ENCODE data around the gene ACTC1. TPM values are rescaled to one million over a fixed set of nuclear protein-coding genes. Genes with fewer than 3 reads are reported as not detected.

The ACTC1 gene
- total RNA-seq, 4 donors from 2014 or later = 1.0 to 3.0 (median 2.4) TPM; not detected in 1

DNA sequence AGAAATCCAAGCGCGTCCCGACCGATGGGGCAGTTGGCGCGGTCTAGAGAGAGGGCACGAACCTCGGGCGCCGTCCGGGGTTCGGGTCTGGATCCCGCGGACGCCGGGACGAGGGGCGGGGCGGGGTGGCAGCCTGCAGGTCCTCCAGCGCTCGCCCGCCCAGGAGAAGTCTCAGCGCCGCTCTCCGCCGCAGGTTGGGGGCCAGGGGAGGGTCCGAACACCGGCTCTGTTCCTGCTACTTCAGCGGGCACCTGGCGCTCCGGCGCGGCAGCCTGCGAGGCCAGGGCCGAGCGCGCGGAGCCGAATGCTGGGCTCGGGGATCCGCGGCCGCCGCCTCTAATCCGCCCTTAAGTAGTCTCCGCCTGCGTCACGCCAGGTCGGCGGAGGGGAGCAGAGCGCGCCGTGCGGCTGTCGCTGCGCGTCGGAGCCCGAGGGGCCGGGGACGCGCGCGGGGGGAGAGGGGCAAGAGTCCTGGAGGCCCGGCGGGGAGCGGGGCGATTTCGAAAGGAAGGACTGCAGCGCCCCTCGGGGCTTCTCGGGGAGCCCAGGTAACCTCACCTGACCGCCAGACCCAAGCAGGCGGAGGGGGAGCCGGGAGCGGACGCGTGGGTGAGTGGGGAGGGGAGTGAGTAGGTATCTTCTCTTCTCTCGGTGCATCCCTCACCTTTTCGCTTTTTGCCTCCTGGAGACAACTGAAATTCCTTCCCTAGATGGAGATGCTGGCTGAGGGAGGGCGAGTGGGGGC lies 40.5 kb downstream of the ACTC1 start, which contains the start of gene GJD2:
TSS of gene GJD2 (minus strand) at position 325 of the 745 bp plus-strand sequence. CDS start 510 bp downstream, outside the sequence.
- DNase-seq = no peak
- no peak for TF ChIP-seq POLR2A (IDR thresholded peaks at IDR 0.05)
- TF ChIP-seq, protein P1, sequence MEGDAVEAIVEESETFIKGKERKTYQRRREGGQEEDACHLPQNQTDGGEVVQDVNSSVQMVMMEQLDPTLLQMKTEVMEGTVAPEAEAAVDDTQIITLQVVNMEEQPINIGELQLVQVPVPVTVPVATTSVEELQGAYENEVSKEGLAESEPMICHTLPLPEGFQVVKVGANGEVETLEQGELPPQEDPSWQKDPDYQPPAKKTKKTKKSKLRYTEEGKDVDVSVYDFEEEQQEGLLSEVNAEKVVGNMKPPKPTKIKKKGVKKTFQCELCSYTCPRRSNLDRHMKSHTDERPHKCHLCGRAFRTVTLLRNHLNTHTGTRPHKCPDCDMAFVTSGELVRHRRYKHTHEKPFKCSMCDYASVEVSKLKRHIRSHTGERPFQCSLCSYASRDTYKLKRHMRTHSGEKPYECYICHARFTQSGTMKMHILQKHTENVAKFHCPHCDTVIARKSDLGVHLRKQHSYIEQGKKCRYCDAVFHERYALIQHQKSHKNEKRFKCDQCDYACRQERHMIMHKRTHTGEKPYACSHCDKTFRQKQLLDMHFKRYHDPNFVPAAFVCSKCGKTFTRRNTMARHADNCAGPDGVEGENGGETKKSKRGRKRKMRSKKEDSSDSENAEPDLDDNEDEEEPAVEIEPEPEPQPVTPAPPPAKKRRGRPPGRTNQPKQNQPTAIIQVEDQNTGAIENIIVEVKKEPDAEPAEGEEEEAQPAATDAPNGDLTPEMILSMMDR (IDR thresholded peaks at IDR 0.05) = no peak
- intact Hi-C loops (cut with DNase I; ENCODE audit: low total_unique reads) = no loop called here
- H3K27ac ChIP-seq = no peak within 1 kb of the TSS
- H3K4me3 ChIP-seq = no peak within 1 kb of the TSS
- H3K27me3 ChIP-seq = peaks cover 7 to 16% of the 10 kb centered on the region in 2 donors
- H3K9me3 ChIP-seq = no peaks in the 10 kb centered on the region
- peaks cover 0 to 3% of the 10 kb centered on the region in 2 donors for H3K4me1 ChIP-seq
- no peaks in the 10 kb centered on the region for H3K36me3 ChIP-seq

DNA sequence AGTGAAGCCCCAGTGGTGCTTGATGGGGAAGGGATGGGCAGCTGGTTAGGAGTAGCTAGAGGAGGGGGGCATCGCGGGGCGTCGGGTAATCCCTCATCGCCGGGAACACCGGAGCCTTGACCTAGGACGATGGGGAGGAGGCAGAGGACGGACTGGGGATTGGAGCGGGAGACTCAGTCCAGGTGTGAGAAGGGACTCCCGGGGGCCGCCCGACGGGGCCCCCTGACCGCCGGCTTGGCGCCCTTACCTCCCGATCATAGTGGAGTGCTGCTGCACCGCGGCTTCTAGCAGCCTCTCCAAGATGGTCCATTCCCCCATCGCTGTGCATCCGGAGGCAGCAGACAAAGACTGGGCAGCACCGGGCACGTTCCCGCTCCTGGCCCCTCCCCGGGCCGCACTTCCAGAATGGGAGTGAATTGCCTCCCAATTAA lies 41.2 kb downstream of the ACTC1 start:
- intact Hi-C loops (cut with DNase I; ENCODE audit: low total_unique reads) = no loop called here
- TF ChIP-seq POLR2A (IDR thresholded peaks at IDR 0.05) = no peak
- Histone ChIP-seq H3K36me3 (no peaks in the 10 kb centered on the region), H3K27me3 (peaks cover 7 to 16% of the 10 kb centered on the region in 2 donors), H3K27ac (no peak overlapping the region), H3K4me1 (peaks cover 0 to 3% of the 10 kb centered on the region in 2 donors), H3K4me3 (no peak overlapping the region), H3K9me3 (no peaks in the 10 kb centered on the region)
- no peak for DNase-seq

DNA sequence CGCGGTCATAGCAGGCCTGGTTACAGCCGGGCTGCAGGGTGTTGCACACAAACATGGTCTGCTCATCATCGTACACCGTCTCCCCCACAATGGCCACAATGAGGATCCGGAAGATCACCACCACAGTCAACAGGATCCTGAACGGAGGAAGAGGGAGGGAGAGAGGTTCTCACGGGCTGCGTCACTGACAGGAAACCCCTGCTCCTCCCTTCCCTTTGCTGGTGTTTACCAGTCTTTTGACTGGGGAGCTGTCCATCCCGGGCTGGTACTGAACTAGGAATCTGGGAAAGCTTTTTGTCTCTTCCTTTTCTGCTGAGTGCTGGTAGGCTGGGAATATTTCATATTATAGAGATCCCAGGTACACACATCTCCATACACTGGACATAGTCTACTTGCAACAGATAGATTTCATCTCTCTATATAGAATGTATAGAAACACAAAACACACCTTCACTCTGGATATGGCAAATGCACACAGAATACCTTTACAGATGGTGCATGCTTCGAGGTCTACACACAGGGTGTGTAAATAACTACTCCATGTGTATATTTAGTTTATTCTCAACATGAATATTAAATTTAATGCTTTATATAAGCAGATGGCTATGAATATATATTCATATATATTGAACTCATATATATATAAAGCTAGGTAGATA lies 42.0 kb downstream of the ACTC1 start:
- DNase-seq = no peak
- peaks cover 7 to 16% of the 10 kb centered on the region in 2 donors for H3K27me3 ChIP-seq

DNA sequence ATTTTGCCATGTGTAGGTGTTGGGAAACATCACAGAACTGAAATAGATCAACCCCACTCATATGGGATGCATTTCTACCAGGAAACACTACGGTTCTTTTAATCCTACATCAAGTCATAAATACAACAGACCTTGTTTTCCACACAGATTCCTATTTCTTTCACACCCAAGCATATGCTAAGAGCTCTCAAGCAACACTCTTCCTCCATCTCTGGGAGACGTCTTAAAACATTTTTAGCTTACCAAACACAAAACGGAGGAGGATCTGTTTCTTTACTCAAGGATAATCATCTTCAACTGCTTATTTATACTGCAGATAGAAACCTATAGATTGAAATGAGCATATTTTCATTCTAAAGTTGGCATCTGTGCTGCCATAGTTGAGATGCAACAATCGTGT lies 45.7 kb downstream of the ACTC1 start:
- Histone ChIP-seq H3K36me3 (no peaks in the 10 kb centered on the region), H3K27me3 (peaks cover 0 to 9% of the 10 kb centered on the region in 2 donors), H3K27ac (no peak overlapping the region), H3K9me3 (no peaks in the 10 kb centered on the region), H3K4me3 (no peak overlapping the region), H3K4me1 (no peaks in the 10 kb centered on the region)
- TF ChIP-seq POLR2A (IDR thresholded peaks at IDR 0.05) = no peak
- TF ChIP-seq, protein P1 (IDR thresholded peaks at IDR 0.05) = no peak
- intact Hi-C loops (cut with DNase I; ENCODE audit: low total_unique reads) = no loop called here
- DNase-seq = no peak

More for the DNA sequence above, 42.0 kb downstream of the ACTC1 start:
- no peaks in the 10 kb centered on the region for H3K36me3 ChIP-seq
- H3K9me3 ChIP-seq = no peaks in the 10 kb centered on the region
- no peak overlapping the region for H3K4me3 ChIP-seq
- intact Hi-C loops (cut with DNase I; ENCODE audit: low total_unique reads) = no loop called here
- TF ChIP-seq, protein P1 (IDR thresholded peaks at IDR 0.05) = no peak
- no peak for TF ChIP-seq POLR2A (IDR thresholded peaks at IDR 0.05)
- H3K27ac ChIP-seq = no peak overlapping the region
- peaks cover 0 to 3% of the 10 kb centered on the region in 2 donors for H3K4me1 ChIP-seq

Other genes starting within 250 kb of the ACTC1 start
- gene GOLGA8B, start 211.9 kb downstream of the ACTC1 start, total RNA-seq = 100 to 1,000 TPM in 1 of 4 donors, 10 to 100 TPM in 3; 20.3 to 242 (median 71.6) TPM
- under 1 TPM in 1 of 4 donors, not detected in 3; 0.14 TPM for gene GJD2, start 40.6 kb downstream of the ACTC1 start, total RNA-seq
- gene AQR, start 174.2 kb upstream of the ACTC1 start, total RNA-seq = 10 to 100 TPM; 13.1 to 52.7 (median 33.3) TPM
- gene ZNF770, start 192.7 kb upstream of the ACTC1 start, total RNA-seq = 10 to 100 TPM; 18.4 to 86.1 (median 33.4) TPM

Measured in uterus (tissue), 4 donors.